DND-41 (cell line): ENCODE results near the gene SPNS3.

Experiments used
- CTCF ChIP-seq: IDR thresholded peaks from 2 replicates; pipeline ENCODE4 v1.5.1; 2012; ENCODE audit warnings: borderline replicate concordance, low read length, moderate library complexity, mild to moderate bottlenecking; ENCODE audit not compliant: poor library complexity, severe bottlenecking; ENCODE audit errors: extremely low read depth
- EZH2 ChIP-seq: IDR thresholded peaks from 3 replicates; pipeline ENCODE4 v1.6.1; 2012; ENCODE audit warnings: borderline replicate concordance, low read depth, mild to moderate bottlenecking, moderate library complexity, low read length, inconsistent platforms; ENCODE audit not compliant: severe bottlenecking

- no peak for TF ChIP-seq CTCF
- TF ChIP-seq EZH2 = no peak
These were observed 8.3 kb upstream of the SPNS3 start for GRCh38 chr17:4425398-4425797.
